Adrenal gland (tissue), 5 donors: Measurements from ENCODE around the gene BEST2.

Experiments used
- CTCF ChIP-seq, 6 experiments: fragments of 450-650 bp in 4 of 6; fragments of 200-600 bp in 2 of 6; sonication (generic) in 1 of 6; IDR thresholded peaks; 1 replicate in 5 of 6; 2 replicates in 1 of 6; pipeline versions ENCODE4 v1.5.1 to v1.8.0; 2016 to 2021; ENCODE audit warnings: antibody characterized with exemption in 6 of 6, mild to moderate bottlenecking in 2 of 6, moderate library complexity in 1 of 6
- POLR2A ChIP-seq, 2 donors: fragments of 450-650 bp; IDR thresholded peaks; one replicate each; pipeline ENCODE4 v1.6.1; 2017; ENCODE audit warnings: antibody characterized with exemption in 2 of 2, mild to moderate bottlenecking in 2 of 2, moderate library complexity in 1 of 2
- donor health status: DM: no; HTN: no; CAD: no.

GRCh38 chr19:12800923-12801465 is 49.4 kb downstream of the BEST2 start:
- TF ChIP-seq CTCF (IDR thresholded peaks at IDR 0.05) (no peak), POLR2A (IDR thresholded peaks at IDR 0.05) (no peak)
